GM19099 (cell line): ENCODE measurements around the gene CFAP65.

Experiments
- POLR2A ChIP-seq: IDR thresholded peaks from 3 replicates; pipeline ENCODE4 v1.6.1; 2011; ENCODE audit warnings: low read depth; ENCODE audit not compliant: insufficient read length; ENCODE audit errors: extremely low read depth

CFAP65 gene

GRCh38 chr2:219056176-219056895 is 15.0 kb upstream of the CFAP65 start:
- no peak for TF ChIP-seq POLR2A

- TF ChIP-seq POLR2A, result no peak
These were observed 13.9 kb upstream of the CFAP65 start for GRCh38 chr2:219054956-219055903.

- TF ChIP-seq POLR2A, result no peak
These were observed 8.0 kb upstream of the CFAP65 start for GRCh38 chr2:219049282-219049681.

- TF ChIP-seq POLR2A, result no peak
These were observed 4.7 kb upstream of the CFAP65 start for GRCh38 chr2:219045937-219046550.

- TF ChIP-seq POLR2A, result no peak
These were observed 1.4 kb upstream of the CFAP65 start for GRCh38 chr2:219042750-219043149.

- no peak for TF ChIP-seq POLR2A
These were observed 841 bp upstream of the CFAP65 start for GRCh38 chr2:219042157-219042556.

- TF ChIP-seq POLR2A, result no peak
These were observed 2.7 kb downstream of the CFAP65 start for GRCh38 chr2:219038600-219038999.

- TF ChIP-seq POLR2A, result no peak
These were observed 3.4 kb downstream of the CFAP65 start for GRCh38 chr2:219037783-219038499.

- TF ChIP-seq POLR2A, result no peak
These were observed 5.4 kb downstream of the CFAP65 start for GRCh38 chr2:219035942-219036341.

- TF ChIP-seq POLR2A, result no peak
These were observed 6.5 kb downstream of the CFAP65 start for GRCh38 chr2:219034823-219035222.

- no peak for TF ChIP-seq POLR2A
These were observed 9.1 kb downstream of the CFAP65 start for GRCh38 chr2:219032051-219032745.

- no peak for TF ChIP-seq POLR2A
These were observed 10.1 kb downstream of the CFAP65 start for GRCh38 chr2:219031005-219031738.

- TF ChIP-seq POLR2A, result no peak
These were observed 11.0 kb downstream of the CFAP65 start for GRCh38 chr2:219030177-219030940.
